Measurements from ENCODE around the gene TMEM200A.

The TMEM200A gene

DNA sequence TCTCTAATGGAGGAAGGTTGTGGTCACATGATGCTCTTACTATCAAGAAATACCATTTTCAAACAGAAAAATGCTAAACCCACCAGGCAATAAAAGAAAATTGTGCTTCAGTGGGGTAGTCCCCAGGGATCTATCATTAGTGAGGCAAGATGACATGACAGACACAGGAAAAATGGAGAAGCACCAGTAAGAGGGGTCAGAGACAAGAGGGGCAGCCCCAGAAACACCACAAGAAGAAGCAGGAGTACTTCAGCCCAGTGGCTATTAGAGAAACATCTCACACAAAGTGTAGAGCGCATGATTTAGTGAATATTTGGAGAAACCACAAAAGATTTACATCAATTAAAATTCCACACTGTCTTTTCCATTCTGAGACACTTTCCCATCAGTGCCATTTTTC, 10.2 kb upstream of the TMEM200A start:
- Histone ChIP-seq H4K8ac (ENCODE audit: low read depth, low read length) (no peak overlapping the region), H2AK5ac (ENCODE audit: low read depth, low read length) (no peak overlapping the region), H2BK12ac (ENCODE audit: low read length) (no peak overlapping the region), H3K23ac (ENCODE audit: low read depth, low read length, poor library complexity) (no peak overlapping the region), H3K4me2 (ENCODE audit: insufficient read depth, low read length, poor library complexity, severe bottlenecking) (no peak overlapping the region), H2BK5ac (ENCODE audit: low read length) (no peak overlapping the region), H3K14ac (ENCODE audit: low read length) (no peak overlapping the region), H3K9me3 (replicated peaks in 1 of 2; ENCODE audit: control insufficient read depth in 2 of 2, insufficient read depth in 1 of 2, low read depth in 1 of 2, low read length in 2 of 2) (no peaks in the 10 kb centered on the region), H2AFZ (ENCODE audit: low read length) (no peak overlapping the region), H3K9ac (ENCODE audit: low read depth, low read length, poor library complexity) (no peak overlapping the region), H3K4ac (ENCODE audit: low read length) (no peak overlapping the region), H3K79me1 (ENCODE audit: low read depth, low read length) (no peaks in the 10 kb centered on the region), H3K4me1 (ENCODE audit: control insufficient read depth in 2 of 2, insufficient read depth in 1 of 2, low read depth in 1 of 2, low read length in 2 of 2) (no peaks in the 10 kb centered on the region), H2BK15ac (ENCODE audit: low read length) (no peak overlapping the region), H3K27me3 (ENCODE audit: control insufficient read depth in 3 of 3, insufficient read depth in 3 of 3, low read depth in 1 of 3, low read length in 3 of 3) (no peaks in the 10 kb centered on the region), H4K91ac (ENCODE audit: low read depth, low read length, poor library complexity) (no peak overlapping the region), H3K4me3 (ENCODE audit: low read length in 2 of 2) (no peak overlapping the region), H3K27ac (replicated peaks; ENCODE audit: low read length) (no peak overlapping the region), H3K18ac (ENCODE audit: low read length) (no peak overlapping the region), H2BK120ac (ENCODE audit: low read depth, low read length) (no peak overlapping the region), H3K36me3 (replicated peaks in 1 of 2; ENCODE audit: control insufficient read depth in 2 of 2, insufficient read depth in 2 of 2, low read length in 2 of 2) (no peaks in the 10 kb centered on the region)
- WGBS, 2 donors (ENCODE audit: extremely low coverage in 2 of 2, insufficient read length in 2 of 2, insufficient replicate concordance in 1 of 2) = no CpG with 5 or more reads among the region's 1 CpG
- no peak for DNase-seq (ENCODE audit: low spot score)

DNA sequence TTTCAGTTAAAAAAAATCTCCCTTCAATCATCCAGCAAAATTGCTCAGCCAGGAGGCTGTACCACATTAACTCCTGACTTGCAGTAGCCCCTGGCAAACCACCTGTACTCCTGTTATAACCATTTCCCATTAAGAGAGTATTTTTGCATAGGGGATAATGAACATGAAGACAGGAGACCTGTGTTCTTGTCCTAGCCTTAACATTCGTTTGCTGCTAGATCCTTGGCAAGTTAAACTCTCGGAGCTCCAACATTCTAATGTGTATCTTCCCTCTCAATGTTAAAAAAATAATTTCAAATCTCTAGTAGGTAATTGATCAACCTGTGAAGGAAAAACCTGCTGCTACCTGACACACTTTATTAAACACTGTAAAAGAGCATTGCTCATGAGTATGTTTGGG, 8.4 kb upstream of the TMEM200A start:
- Histone ChIP-seq H3K4ac (ENCODE audit: low read length) (no peak overlapping the region), H3K4me3 (ENCODE audit: low read length in 2 of 2) (no peak overlapping the region), H3K14ac (ENCODE audit: low read length) (no peak overlapping the region), H2AFZ (ENCODE audit: low read length) (no peak overlapping the region), H3K9ac (ENCODE audit: low read depth, low read length, poor library complexity) (no peak overlapping the region), H3K23ac (ENCODE audit: low read depth, low read length, poor library complexity) (no peak overlapping the region), H2BK5ac (ENCODE audit: low read length) (no peak overlapping the region), H2BK120ac (ENCODE audit: low read depth, low read length) (no peak overlapping the region), H3K27ac (replicated peaks; ENCODE audit: low read length) (no peak overlapping the region), H4K91ac (ENCODE audit: low read depth, low read length, poor library complexity) (no peak overlapping the region), H3K4me2 (ENCODE audit: insufficient read depth, low read length, poor library complexity, severe bottlenecking) (no peak overlapping the region), H3K27me3 (ENCODE audit: control insufficient read depth in 3 of 3, insufficient read depth in 3 of 3, low read depth in 1 of 3, low read length in 3 of 3) (no peaks in the 10 kb centered on the region), H2AK5ac (ENCODE audit: low read depth, low read length) (no peak overlapping the region), H3K4me1 (ENCODE audit: control insufficient read depth in 2 of 2, insufficient read depth in 1 of 2, low read depth in 1 of 2, low read length in 2 of 2) (no peaks in the 10 kb centered on the region), H4K8ac (ENCODE audit: low read depth, low read length) (no peak overlapping the region), H3K79me1 (ENCODE audit: low read depth, low read length) (no peaks in the 10 kb centered on the region), H3K18ac (ENCODE audit: low read length) (no peak overlapping the region), H2BK12ac (ENCODE audit: low read length) (no peak overlapping the region), H3K9me3 (replicated peaks in 1 of 2; ENCODE audit: control insufficient read depth in 2 of 2, insufficient read depth in 1 of 2, low read depth in 1 of 2, low read length in 2 of 2) (no peaks in the 10 kb centered on the region), H3K36me3 (replicated peaks in 1 of 2; ENCODE audit: control insufficient read depth in 2 of 2, insufficient read depth in 2 of 2, low read length in 2 of 2) (no peaks in the 10 kb centered on the region), H2BK15ac (ENCODE audit: low read length) (no peak overlapping the region)
- WGBS, 2 donors (ENCODE audit: extremely low coverage in 2 of 2, insufficient read length in 2 of 2, insufficient replicate concordance in 1 of 2) = no CpG with 5 or more reads among the region's 2 CpGs
- DNase-seq (ENCODE audit: low spot score) = no peak

DNA sequence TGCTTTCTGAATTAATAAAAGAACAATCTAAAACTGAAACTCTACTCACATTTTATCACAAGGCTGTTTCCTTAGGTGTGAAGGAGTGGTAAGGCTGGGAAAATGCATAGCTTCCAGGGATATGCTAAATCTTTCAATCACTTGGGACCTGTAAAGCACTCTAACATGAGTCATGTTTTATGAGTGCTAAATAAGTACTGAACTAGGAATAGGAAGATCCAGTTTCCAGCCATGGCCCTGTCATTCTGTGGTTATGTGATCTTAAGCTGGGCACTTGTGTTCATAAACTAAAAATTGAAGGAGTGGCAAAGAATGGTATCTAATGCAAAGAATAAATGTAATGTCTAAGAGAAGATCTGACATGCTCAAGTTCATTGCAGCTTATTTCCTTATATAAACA, 6.1 kb upstream of the TMEM200A start:
- Histone ChIP-seq H3K18ac (ENCODE audit: low read length) (no peak overlapping the region), H4K8ac (ENCODE audit: low read depth, low read length) (no peak overlapping the region), H3K23ac (ENCODE audit: low read depth, low read length, poor library complexity) (no peak overlapping the region), H2BK15ac (ENCODE audit: low read length) (no peak overlapping the region), H3K79me1 (ENCODE audit: low read depth, low read length) (no peaks in the 10 kb centered on the region), H3K9me3 (replicated peaks in 1 of 2; ENCODE audit: control insufficient read depth in 2 of 2, insufficient read depth in 1 of 2, low read depth in 1 of 2, low read length in 2 of 2) (no peaks in the 10 kb centered on the region), H2BK120ac (ENCODE audit: low read depth, low read length) (no peak overlapping the region), H3K4ac (ENCODE audit: low read length) (no peak overlapping the region), H3K9ac (ENCODE audit: low read depth, low read length, poor library complexity) (no peak overlapping the region), H3K36me3 (replicated peaks in 1 of 2; ENCODE audit: control insufficient read depth in 2 of 2, insufficient read depth in 2 of 2, low read length in 2 of 2) (no peaks in the 10 kb centered on the region), H3K27ac (replicated peaks; ENCODE audit: low read length) (no peak overlapping the region), H3K4me1 (ENCODE audit: control insufficient read depth in 2 of 2, insufficient read depth in 1 of 2, low read depth in 1 of 2, low read length in 2 of 2) (no peaks in the 10 kb centered on the region), H2BK5ac (ENCODE audit: low read length) (no peak overlapping the region), H3K14ac (ENCODE audit: low read length) (no peak overlapping the region), H2AFZ (ENCODE audit: low read length) (no peak overlapping the region), H3K4me3 (ENCODE audit: low read length in 2 of 2) (no peak overlapping the region), H3K27me3 (ENCODE audit: control insufficient read depth in 3 of 3, insufficient read depth in 3 of 3, low read depth in 1 of 3, low read length in 3 of 3) (peaks cover 0 to 8% (median 0%) of the 10 kb centered on the region in 3 experiments), H2AK5ac (ENCODE audit: low read depth, low read length) (no peak overlapping the region), H2BK12ac (ENCODE audit: low read length) (no peak overlapping the region), H4K91ac (ENCODE audit: low read depth, low read length, poor library complexity) (no peak overlapping the region), H3K4me2 (ENCODE audit: insufficient read depth, low read length, poor library complexity, severe bottlenecking) (no peak overlapping the region)
- no peak for DNase-seq (ENCODE audit: low spot score)

DNA sequence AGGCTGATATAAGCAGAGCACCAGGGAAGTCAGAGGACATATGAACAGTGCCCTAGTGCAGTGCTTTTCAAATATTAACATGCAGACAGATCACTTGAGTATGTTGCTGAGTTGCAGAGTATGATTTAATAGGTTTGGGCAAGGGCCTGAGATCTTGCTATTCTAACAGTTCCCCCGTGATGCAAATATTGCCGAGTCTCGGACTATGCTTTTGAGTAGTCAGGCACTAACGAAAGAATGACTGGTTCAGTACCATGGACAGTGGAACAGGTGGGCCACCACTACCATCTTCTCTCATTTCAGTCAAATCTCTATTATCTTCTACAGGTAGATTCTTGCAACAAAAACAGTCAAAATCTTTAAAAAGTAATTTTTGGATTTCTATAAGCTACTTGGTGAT, 3.7 kb upstream of the TMEM200A start:
- no peak overlapping the region for H2BK12ac ChIP-seq (ENCODE audit: low read length)
- no peaks in the 10 kb centered on the region for H3K9me3 ChIP-seq (replicated peaks in 1 of 2; ENCODE audit: control insufficient read depth in 2 of 2, insufficient read depth in 1 of 2, low read depth in 1 of 2, low read length in 2 of 2)
- H2BK15ac ChIP-seq (ENCODE audit: low read length) = no peak overlapping the region
- no peak overlapping the region for H3K18ac ChIP-seq (ENCODE audit: low read length)
- WGBS, 2 donors (ENCODE audit: extremely low coverage in 2 of 2, insufficient read length in 2 of 2, insufficient replicate concordance in 1 of 2) = no CpG with 5 or more reads among the region's 4 CpGs
- H4K8ac ChIP-seq (ENCODE audit: low read depth, low read length) = no peak overlapping the region
- peaks cover 0 to 22% (median 0%) of the 10 kb centered on the region in 3 experiments for H3K27me3 ChIP-seq (ENCODE audit: control insufficient read depth in 3 of 3, insufficient read depth in 3 of 3, low read depth in 1 of 3, low read length in 3 of 3)
- H2AK5ac ChIP-seq (ENCODE audit: low read depth, low read length) = no peak overlapping the region
- no peak overlapping the region for H3K14ac ChIP-seq (ENCODE audit: low read length)
- H3K4ac ChIP-seq (ENCODE audit: low read length) = no peak overlapping the region
- H3K4me1 ChIP-seq (ENCODE audit: control insufficient read depth in 2 of 2, insufficient read depth in 1 of 2, low read depth in 1 of 2, low read length in 2 of 2) = peaks cover 0 to 3% of the 10 kb centered on the region in 2 donors
- no peaks in the 10 kb centered on the region for H3K36me3 ChIP-seq (replicated peaks in 1 of 2; ENCODE audit: control insufficient read depth in 2 of 2, insufficient read depth in 2 of 2, low read length in 2 of 2)
- H2BK120ac ChIP-seq (ENCODE audit: low read depth, low read length) = no peak overlapping the region
- no peak overlapping the region for H2BK5ac ChIP-seq (ENCODE audit: low read length)
- no peak overlapping the region for H3K23ac ChIP-seq (ENCODE audit: low read depth, low read length, poor library complexity)
- no peak overlapping the region for H3K9ac ChIP-seq (ENCODE audit: low read depth, low read length, poor library complexity)
- H2AFZ ChIP-seq (ENCODE audit: low read length) = no peak overlapping the region
- no peak overlapping the region for H3K27ac ChIP-seq (replicated peaks; ENCODE audit: low read length)
- no peak overlapping the region for H3K4me3 ChIP-seq (ENCODE audit: low read length in 2 of 2)
- no peaks in the 10 kb centered on the region for H3K79me1 ChIP-seq (ENCODE audit: low read depth, low read length)
- H4K91ac ChIP-seq (ENCODE audit: low read depth, low read length, poor library complexity) = no peak overlapping the region
- H3K4me2 ChIP-seq (ENCODE audit: insufficient read depth, low read length, poor library complexity, severe bottlenecking) = no peak overlapping the region
- peak; percentile 47 for DNase-seq (ENCODE audit: low spot score)

All from neuronal stem cell (in vitro differentiated cells).